Smooth muscle cell (in vitro differentiated cells): Measurements from ENCODE around the gene WDR4. TPM values are rescaled to one million over a fixed set of nuclear protein-coding genes. Genes with fewer than 3 reads are reported as not detected.

Source experiments
- DNase-seq: peaks from one replicate; lab custom pipeline; 2025; ENCODE audit not compliant: unreplicated experiment; lab: John Stamatoyannopoulos, UW
- H2AFZ ChIP-seq: fragments of 200-600 bp; sonication (generic); 2 replicates; pipeline ENCODE4 v1.6.0; 2016; ENCODE audit warnings: antibody characterized with exemption, low read depth, mild to moderate bottlenecking
- H3F3A ChIP-seq: fragments of 200-600 bp; sonication (generic); 2 replicates; pipeline ENCODE4 v1.6.0; 2017; ENCODE audit warnings: antibody characterized with exemption, low read depth
- H3K27ac ChIP-seq: fragments of 200-600 bp; sonication (generic); 2 replicates; pipeline ENCODE4 v1.5.1; 2016; ENCODE audit warnings: low read depth, mild to moderate bottlenecking
- H3K27me3 ChIP-seq: fragments of 200-600 bp; sonication (generic); 2 replicates; pipeline ENCODE4 v1.6.1; 2016; ENCODE audit warnings: low read depth, mild to moderate bottlenecking
- H3K36me3 ChIP-seq: fragments of 200-600 bp; sonication (generic); 2 replicates; pipeline ENCODE4 v1.5.1; 2016; ENCODE audit warnings: low read depth
- H3K4me1 ChIP-seq: fragments of 200-600 bp; sonication (generic); 2 replicates; pipeline ENCODE4 v1.5.1; 2016; ENCODE audit warnings: low read depth
- H3K4me2 ChIP-seq: fragments of 200-600 bp; sonication (generic); 2 replicates; pipeline ENCODE4 v1.6.0; 2016; ENCODE audit warnings: mild to moderate bottlenecking
- H3K4me3 ChIP-seq: fragments of 200-600 bp; sonication (generic); 2 replicates; pipeline ENCODE4 v1.5.1; 2016; ENCODE audit warnings: mild to moderate bottlenecking
- H3K79me2 ChIP-seq: fragments of 200-600 bp; sonication (generic); 2 replicates; pipeline ENCODE4 v1.6.0; 2016; ENCODE audit warnings: low read depth, mild to moderate bottlenecking
- H3K9ac ChIP-seq: fragments of 200-600 bp; sonication (generic); 2 replicates; pipeline ENCODE4 v1.6.0; 2016; ENCODE audit warnings: low read depth
- H3K9me3 ChIP-seq: fragments of 200-600 bp; sonication (generic); replicated peaks from 2 replicates; pipeline ENCODE4 v1.5.1; 2016; ENCODE audit warnings: low read depth
- H4K20me1 ChIP-seq: fragments of 200-600 bp; sonication (generic); 2 replicates; pipeline ENCODE4 v1.6.0; 2016; ENCODE audit warnings: low read depth
- CTCF ChIP-seq: fragments of 200-600 bp; sonication (generic); IDR thresholded peaks from 2 replicates; pipeline ENCODE4 v1.5.1; 2017; ENCODE audit warnings: borderline replicate concordance, mild to moderate bottlenecking, antibody characterized with exemption; ENCODE audit not compliant: insufficient read depth, poor library complexity, severe bottlenecking
- WGBS: methylation state at CpG from one replicate; pipeline ENCODE4 v1.1.7; 2016; ENCODE audit warnings: low lambda C conversion rate; 5-methylcytosine and 5-hydroxymethylcytosine counted together
- polyA plus RNA-seq: library from polyadenylated mRNA; unstranded; fragments of >200 nt; fragmentation: Nextera tagmentation; extraction: Ambion mirVana; gene quantifications from 2 replicates; pipeline ENCODE4 v1.2.1, GENCODE V29; 2016
- total RNA-seq: library from RNA; depleted of rRNA; stranded (reverse); fragments of >200 nt; gene quantifications from 2 replicates; pipeline ENCODE4 v1.2.3, GENCODE V29; 2014

The WDR4 gene
- total and polyA plus RNA-seq, 2 experiments from 2014 or later: 5.1 TPM

GRCh38 chr21:42868196-42868595 is 11.1 kb downstream of the WDR4 start:
- no peak for DNase-seq
- WGBS: over 99% methylated on average over 10 of the region's 10 CpGs
- Histone ChIP-seq H2AFZ (no peak overlapping the region), H3K36me3 (peaks cover 6% of the 10 kb centered on the region), H3K4me1 (no peaks in the 10 kb centered on the region), H3K9me3 (no peaks in the 10 kb centered on the region), H3K9ac (no peak overlapping the region), H3K27ac (no peak overlapping the region), H3F3A (no peaks in the 10 kb centered on the region), H3K4me2 (no peak overlapping the region), H3K4me3 (no peak overlapping the region), H3K27me3 (no peaks in the 10 kb centered on the region), H4K20me1 (peaks cover 29% of the 10 kb centered on the region), H3K79me2 (no peaks in the 10 kb centered on the region)
- no peak for TF ChIP-seq CTCF

- no peak overlapping the region for H3K4me2 ChIP-seq
- no peaks in the 10 kb centered on the region for H3K27me3 ChIP-seq
- no peak overlapping the region for H2AFZ ChIP-seq
- no peaks in the 10 kb centered on the region for H3K9me3 ChIP-seq
- no peak overlapping the region for H3K4me3 ChIP-seq
- no peak for DNase-seq
- no peak for TF ChIP-seq CTCF
- no peak overlapping the region for H3K27ac ChIP-seq
- no peaks in the 10 kb centered on the region for H3K36me3 ChIP-seq
- H3K4me1 ChIP-seq: no peaks in the 10 kb centered on the region
- H4K20me1 ChIP-seq: peaks cover 29% of the 10 kb centered on the region
- H3F3A ChIP-seq: no peaks in the 10 kb centered on the region
- H3K79me2 ChIP-seq: no peaks in the 10 kb centered on the region
- 75% methylated on average over 8 of the region's 8 CpGs for WGBS
- H3K9ac ChIP-seq: no peak overlapping the region
Observed at GRCh38 chr21:42865776-42866160, 13.6 kb downstream of the WDR4 start.

GRCh38 chr21:42864815-42865775 is 14.2 kb downstream of the WDR4 start:
- peaks cover 29% of the 10 kb centered on the region for H4K20me1 ChIP-seq
- H3K4me2 ChIP-seq: no peak overlapping the region
- no peaks in the 10 kb centered on the region for H3K36me3 ChIP-seq
- no peak overlapping the region for H2AFZ ChIP-seq
- no peak for DNase-seq
- no peaks in the 10 kb centered on the region for H3F3A ChIP-seq
- H3K79me2 ChIP-seq: no peaks in the 10 kb centered on the region
- H3K4me3 ChIP-seq: no peak overlapping the region
- H3K9me3 ChIP-seq: no peaks in the 10 kb centered on the region
- TF ChIP-seq CTCF: no peak
- H3K27me3 ChIP-seq: no peaks in the 10 kb centered on the region
- H3K27ac ChIP-seq: no peak overlapping the region
- no peaks in the 10 kb centered on the region for H3K4me1 ChIP-seq
- H3K9ac ChIP-seq: no peak overlapping the region
- WGBS: 93% methylated on average over 22 of the region's 26 CpGs
